ENCODE data around the gene FRY.

Gene FRY

DNA sequence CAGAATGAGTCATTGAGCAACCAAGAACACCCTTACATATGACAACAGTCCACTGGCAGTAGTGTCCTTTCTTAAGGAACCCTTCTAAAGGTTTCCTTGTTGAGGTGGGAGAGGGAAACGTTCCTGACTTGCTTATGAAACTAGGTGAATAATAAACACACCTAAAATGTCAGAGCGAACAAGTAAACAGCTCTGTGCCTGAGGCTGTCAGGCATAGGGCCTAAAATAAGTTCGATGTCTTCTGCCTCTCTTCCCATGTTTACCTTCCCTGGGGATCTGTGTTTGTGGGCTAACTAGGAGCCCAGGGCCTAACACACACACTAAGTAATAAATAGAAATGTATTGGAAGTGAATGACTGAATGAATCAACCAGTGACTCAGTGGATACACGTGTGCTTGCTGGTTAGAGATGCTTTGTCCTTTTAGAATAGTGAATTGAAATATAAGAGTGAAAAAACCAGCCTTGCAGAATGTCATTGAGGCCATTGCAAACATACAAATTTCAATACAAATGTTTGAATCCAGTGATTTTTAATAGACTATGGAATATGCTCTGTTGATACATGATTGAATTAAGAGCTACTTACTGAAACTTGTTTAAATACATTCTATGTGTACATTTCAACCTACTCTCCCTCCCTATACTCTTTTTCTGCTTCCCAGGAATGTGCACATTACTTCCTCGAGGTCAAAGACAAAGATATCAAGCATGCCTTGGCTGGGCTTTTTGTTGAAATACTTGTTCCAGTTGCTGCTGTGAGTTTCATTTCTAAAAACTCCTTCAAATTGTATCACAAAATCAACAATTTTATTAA lies 102.9 kb downstream of the FRY start:
- TF ChIP-seq, protein P1, sequence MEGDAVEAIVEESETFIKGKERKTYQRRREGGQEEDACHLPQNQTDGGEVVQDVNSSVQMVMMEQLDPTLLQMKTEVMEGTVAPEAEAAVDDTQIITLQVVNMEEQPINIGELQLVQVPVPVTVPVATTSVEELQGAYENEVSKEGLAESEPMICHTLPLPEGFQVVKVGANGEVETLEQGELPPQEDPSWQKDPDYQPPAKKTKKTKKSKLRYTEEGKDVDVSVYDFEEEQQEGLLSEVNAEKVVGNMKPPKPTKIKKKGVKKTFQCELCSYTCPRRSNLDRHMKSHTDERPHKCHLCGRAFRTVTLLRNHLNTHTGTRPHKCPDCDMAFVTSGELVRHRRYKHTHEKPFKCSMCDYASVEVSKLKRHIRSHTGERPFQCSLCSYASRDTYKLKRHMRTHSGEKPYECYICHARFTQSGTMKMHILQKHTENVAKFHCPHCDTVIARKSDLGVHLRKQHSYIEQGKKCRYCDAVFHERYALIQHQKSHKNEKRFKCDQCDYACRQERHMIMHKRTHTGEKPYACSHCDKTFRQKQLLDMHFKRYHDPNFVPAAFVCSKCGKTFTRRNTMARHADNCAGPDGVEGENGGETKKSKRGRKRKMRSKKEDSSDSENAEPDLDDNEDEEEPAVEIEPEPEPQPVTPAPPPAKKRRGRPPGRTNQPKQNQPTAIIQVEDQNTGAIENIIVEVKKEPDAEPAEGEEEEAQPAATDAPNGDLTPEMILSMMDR (IDR thresholded peaks at IDR 0.05; ENCODE audit: insufficient read depth, low read depth, low read length, missing control alignments) = no peak
- DNase-seq (ENCODE audit: low read depth) = no peak
- H3K4me3 ChIP-seq (ENCODE audit: low read depth, low read length) = no peak overlapping the region

DNA sequence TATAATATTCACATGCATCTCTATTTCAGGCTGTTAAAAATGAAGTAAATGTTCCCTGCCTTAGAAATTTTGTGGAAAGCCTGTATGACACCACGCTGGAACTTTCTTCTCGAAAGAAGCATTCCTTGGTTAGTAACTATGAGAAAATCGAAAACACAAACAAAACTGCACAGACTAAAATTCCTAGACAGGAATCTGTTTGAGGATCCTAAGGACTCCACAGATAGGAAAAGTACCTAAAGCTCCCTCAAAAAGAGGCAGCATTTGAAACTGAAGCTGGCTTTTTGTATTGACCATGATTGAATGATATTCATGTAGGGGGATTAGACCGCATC lies 103.4 kb downstream of the FRY start:
- no peak overlapping the region for H3K4me3 ChIP-seq (ENCODE audit: low read depth, low read length)
- no peak for DNase-seq (ENCODE audit: low read depth)

DNA sequence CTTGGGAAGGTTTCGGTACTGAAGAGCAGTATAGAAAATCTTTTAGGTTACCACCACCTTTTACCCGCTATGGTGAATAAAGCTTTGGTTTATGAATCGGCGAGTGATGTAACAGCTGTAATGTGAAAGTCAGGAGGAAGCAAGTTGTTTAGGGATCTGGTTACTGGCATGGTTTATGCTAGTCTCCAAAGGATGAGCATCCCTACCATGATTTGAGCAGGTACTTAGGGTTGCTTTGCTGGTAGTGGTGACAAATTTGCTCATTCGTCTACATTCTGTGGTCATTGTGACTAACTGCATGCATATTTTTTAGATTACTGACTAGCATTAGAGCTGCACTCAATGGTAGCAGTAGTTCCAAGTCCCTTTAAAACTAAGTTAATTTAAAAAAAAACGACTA lies 104.1 kb downstream of the FRY start:
- TF ChIP-seq, protein P1 (IDR thresholded peaks at IDR 0.05; ENCODE audit: insufficient read depth, low read depth, low read length, missing control alignments) = no peak
- no peak for DNase-seq (ENCODE audit: low read depth)
- H3K4me3 ChIP-seq (ENCODE audit: low read depth, low read length) = no peak overlapping the region

More for the DNA sequence above, 103.4 kb downstream of the FRY start:
- TF ChIP-seq, protein P1 (IDR thresholded peaks at IDR 0.05; ENCODE audit: insufficient read depth, low read depth, low read length, missing control alignments) = no peak

DNA sequence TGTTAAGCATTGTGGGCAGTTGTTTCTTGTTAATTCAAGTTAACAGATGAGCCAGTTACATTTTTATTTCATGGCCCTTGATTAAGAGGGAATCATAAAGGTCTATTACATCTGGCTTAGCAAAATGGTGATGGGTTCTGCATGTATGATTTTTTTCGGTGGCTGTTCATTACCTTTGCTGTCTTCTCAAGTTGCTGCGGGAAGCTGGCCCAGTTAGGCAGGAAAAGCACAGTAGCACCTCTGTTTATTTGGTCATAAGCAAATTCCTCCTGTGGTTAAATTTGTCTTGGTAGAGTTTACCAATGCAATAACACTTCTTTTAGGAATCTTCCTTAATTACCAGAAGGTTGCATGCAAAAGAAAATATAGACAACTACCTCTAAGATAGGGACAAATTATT lies 104.5 kb downstream of the FRY start:
- H3K4me3 ChIP-seq (ENCODE audit: low read depth, low read length) = no peak overlapping the region
- TF ChIP-seq, protein P1 (IDR thresholded peaks at IDR 0.05; ENCODE audit: insufficient read depth, low read depth, low read length, missing control alignments) = no peak
- DNase-seq (ENCODE audit: low read depth) = no peak

DNA sequence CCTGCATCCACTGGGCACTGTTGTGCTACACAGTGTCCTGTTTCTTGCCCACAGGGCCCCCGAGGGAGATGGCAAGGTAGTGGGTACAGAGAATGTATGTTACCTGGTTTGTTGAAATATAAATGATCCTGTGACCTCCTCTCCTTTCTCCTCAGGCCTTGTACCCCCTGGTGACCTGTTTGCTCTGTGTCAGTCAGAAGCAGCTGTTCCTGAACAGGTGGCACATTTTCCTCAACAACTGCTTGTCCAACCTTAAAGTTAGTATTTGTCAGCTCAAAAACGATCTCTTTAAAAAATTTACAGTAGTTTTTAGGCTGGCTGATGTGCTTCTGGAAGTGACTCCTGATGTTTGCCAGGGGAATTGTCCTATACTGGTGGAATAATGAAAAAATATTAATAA lies 105.1 kb downstream of the FRY start:
- no peak for DNase-seq (ENCODE audit: low read depth)
- TF ChIP-seq, protein P1 (IDR thresholded peaks at IDR 0.05; ENCODE audit: insufficient read depth, low read depth, low read length, missing control alignments) = no peak
- no peak overlapping the region for H3K4me3 ChIP-seq (ENCODE audit: low read depth, low read length)

DNA sequence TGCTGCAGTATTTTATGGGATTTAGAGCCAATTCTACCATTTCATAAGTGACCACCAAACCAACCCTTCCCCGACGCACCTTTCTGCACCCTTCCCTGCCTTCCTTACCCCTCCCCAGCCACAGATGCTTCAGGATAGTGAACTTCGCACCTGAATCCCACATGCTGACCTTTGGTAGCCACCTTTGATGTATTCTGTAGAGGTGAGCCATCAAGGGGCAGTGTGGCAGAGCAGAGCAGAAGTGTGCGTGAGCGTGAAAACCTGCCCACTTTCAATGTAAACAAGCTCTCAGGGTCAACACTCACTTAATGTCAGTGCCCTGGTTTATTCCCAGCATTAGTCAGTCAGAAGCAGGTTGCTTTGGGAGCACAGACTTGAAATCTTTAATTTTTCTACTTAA lies 107.7 kb downstream of the FRY start:
- no peak for DNase-seq (ENCODE audit: low read depth)

More for the DNA sequence above, 107.7 kb downstream of the FRY start:
- H3K4me3 ChIP-seq (ENCODE audit: low read depth, low read length) = no peak overlapping the region
- TF ChIP-seq, protein P1 (IDR thresholded peaks at IDR 0.05; ENCODE audit: insufficient read depth, low read depth, low read length, missing control alignments) = no peak
